ENCODE measurements around the gene HOXA1.
"Not testable (repeated sequence)": the region's sequence is repeated elsewhere in the genome, so short reads cannot be mapped to it uniquely, and the experiment has no call there.

DNA sequence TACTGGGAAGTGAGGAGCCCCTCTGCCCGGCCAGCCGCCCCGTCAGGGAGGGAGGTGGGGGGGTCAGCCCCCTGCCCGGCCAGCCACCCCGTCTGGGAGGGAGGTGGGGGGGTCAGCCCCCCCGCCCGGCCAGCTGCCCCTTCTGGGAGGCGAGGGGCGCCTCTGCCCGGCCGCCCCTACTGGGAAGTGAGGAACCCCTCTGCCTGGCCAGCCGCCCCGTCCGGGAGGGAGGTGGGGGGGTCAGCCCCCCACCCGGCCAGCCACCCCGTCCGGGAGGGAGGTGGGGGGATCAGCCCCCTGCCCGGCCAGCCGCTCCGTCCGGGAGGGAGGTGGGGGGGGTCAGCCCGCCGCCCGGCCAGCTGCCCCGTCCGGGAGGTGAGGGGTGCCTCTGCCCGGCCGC, 50.7 kb downstream of the HOXA1 start:
- TF ChIP-seq, protein P1, sequence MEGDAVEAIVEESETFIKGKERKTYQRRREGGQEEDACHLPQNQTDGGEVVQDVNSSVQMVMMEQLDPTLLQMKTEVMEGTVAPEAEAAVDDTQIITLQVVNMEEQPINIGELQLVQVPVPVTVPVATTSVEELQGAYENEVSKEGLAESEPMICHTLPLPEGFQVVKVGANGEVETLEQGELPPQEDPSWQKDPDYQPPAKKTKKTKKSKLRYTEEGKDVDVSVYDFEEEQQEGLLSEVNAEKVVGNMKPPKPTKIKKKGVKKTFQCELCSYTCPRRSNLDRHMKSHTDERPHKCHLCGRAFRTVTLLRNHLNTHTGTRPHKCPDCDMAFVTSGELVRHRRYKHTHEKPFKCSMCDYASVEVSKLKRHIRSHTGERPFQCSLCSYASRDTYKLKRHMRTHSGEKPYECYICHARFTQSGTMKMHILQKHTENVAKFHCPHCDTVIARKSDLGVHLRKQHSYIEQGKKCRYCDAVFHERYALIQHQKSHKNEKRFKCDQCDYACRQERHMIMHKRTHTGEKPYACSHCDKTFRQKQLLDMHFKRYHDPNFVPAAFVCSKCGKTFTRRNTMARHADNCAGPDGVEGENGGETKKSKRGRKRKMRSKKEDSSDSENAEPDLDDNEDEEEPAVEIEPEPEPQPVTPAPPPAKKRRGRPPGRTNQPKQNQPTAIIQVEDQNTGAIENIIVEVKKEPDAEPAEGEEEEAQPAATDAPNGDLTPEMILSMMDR (IDR thresholded peaks at IDR 0.05; ENCODE audit: borderline replicate concordance, extremely low read depth, low read length, poor library complexity, severe bottlenecking), result not testable (repeated sequence)
- TF ChIP-seq EZH2 (IDR thresholded peaks at IDR 0.05; ENCODE audit: borderline replicate concordance, low read depth, low read length, severe bottlenecking), result not testable (repeated sequence)

All from DND-41 (cell line).